Metanephros (tissue), 1 donor: ENCODE measurements around the gene OR4D11. TPM values are rescaled to one million over a fixed set of nuclear protein-coding genes. Genes with fewer than 3 reads are reported as not detected.

ENCODE experiments used
- total RNA-seq: library from RNA; depleted of rRNA; stranded (reverse); fragments of >200 nt; gene quantifications from one replicate; pipeline ENCODE4 v1.2.3, GENCODE V29; 2014

The OR4D11 gene
- total RNA-seq = not detected

DNA sequence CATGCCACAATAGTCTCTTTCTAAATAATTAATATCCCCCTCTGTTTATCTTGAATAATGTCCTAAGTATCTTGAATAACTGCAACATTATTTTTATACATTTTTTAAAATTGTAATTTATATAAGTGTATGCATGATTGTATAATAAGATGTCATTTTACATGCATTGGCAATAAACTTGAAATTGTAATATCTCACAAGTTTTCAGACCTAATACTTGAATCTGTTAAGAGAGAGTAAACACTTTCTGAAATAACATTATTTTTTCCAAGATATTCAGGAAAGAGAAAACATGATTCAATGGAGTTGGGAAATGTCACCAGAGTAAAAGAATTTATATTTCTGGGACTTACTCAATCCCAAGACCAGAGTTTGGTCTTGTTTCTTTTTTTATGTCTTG is at the start of gene OR4D11:
OR4D11 (plus strand) TSS at position 301 of the 400 bp plus-strand sequence; CDS start at position 301, 0 bp downstream.

GRCh38 chr11:59456661-59457060 is 46.7 kb upstream of the OR4D11 start, which contains the start of gene OR4D6:
Gene OR4D6 (plus strand): TSS chr11:59456961. CDS start chr11:59456961, 0 bp downstream.

DNA sequence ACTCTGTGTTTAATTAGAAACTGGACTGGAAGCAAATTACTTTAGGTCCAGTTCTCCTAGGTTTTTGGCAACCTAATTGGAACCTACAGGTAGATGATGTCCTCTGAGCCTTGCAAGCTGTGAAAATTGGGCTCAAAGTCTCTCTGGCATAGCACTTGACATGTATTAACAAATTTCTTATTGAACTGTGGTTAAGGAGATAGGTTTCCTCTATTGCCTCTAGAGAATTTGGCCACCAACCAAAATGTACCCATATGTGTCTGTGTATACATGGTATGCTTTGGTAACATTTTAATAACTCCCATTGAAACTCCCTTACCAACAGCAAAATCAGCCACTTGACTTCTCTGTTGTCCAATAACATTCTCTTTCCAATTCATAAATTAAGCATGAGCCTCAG is 30.4 kb upstream of the OR4D11 start, which contains the start of gene OR4D10:
OR4D10 (plus strand) TSS at position 301 of the 400 bp plus-strand sequence. CDS start 4,115 bp downstream, outside the sequence.

GRCh38 chr11:59510941-59511589 is 7.7 kb downstream of the OR4D11 start, which contains the start of gene OR4D9:
Gene OR4D9 (plus strand): TSS chr11:59511539. CDS start chr11:59514913, 3,374 bp downstream.

Other genes starting within 250 kb of the OR4D11 start
- gene OR5AN1, start 144.7 kb upstream of the OR4D11 start, total RNA-seq = not detected
- not detected for gene OR5A2, start 77.2 kb upstream of the OR4D11 start, total RNA-seq
- gene OR5A1, start 67.1 kb upstream of the OR4D11 start, total RNA-seq = not detected
- not detected for gene OR4D6, start 46.6 kb upstream of the OR4D11 start, total RNA-seq
- not detected for gene OR4D10, start 30.3 kb upstream of the OR4D11 start, total RNA-seq
- gene OR4D9, start 8.0 kb downstream of the OR4D11 start, total RNA-seq = not detected
- gene OSBP, start 112.2 kb downstream of the OR4D11 start, total RNA-seq = 44.6 TPM
- 10.0 TPM for gene PATL1, start 165.5 kb downstream of the OR4D11 start, total RNA-seq
- not detected for gene OR10V1, start 210.3 kb downstream of the OR4D11 start, total RNA-seq